B cell (primary cell): ENCODE results near the gene GCKR.

Experiments used
- EZH2 ChIP-seq: IDR thresholded peaks from 2 replicates; pipeline ENCODE4 v1.6.1; 2012; ENCODE audit warnings: borderline replicate concordance, low read depth, mild to moderate bottlenecking, moderate library complexity, low read length; ENCODE audit not compliant: insufficient read depth, poor library complexity, severe bottlenecking
- TF ChIP-seq, protein P1 (sequence below): fragments of 200-600 bp; IDR thresholded peaks from one replicate; pipeline ENCODE4 v1.8.0; 2022; ENCODE audit warnings: antibody characterized with exemption, mild to moderate bottlenecking

DNA sequence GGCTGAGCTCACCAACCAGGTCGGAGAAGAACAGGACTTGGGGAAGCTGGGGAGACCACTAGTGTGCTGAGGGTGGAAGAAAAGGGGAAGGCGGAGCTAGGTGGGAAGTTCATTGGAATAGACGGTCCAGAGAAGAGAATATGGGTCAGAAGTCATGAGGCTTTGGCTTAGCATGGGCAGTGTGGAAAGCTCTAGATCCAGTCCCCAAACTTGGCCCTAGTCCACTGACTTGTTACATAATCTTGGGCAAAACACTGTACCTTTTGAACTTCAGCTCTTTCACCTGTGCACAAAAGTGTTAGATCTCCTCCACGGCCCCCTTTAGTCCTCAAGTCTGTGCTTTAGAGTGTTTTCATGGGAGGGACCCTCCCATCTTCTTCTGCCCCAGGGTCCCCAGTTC lies 10.7 kb downstream of the GCKR start:
- TF ChIP-seq, protein P1, sequence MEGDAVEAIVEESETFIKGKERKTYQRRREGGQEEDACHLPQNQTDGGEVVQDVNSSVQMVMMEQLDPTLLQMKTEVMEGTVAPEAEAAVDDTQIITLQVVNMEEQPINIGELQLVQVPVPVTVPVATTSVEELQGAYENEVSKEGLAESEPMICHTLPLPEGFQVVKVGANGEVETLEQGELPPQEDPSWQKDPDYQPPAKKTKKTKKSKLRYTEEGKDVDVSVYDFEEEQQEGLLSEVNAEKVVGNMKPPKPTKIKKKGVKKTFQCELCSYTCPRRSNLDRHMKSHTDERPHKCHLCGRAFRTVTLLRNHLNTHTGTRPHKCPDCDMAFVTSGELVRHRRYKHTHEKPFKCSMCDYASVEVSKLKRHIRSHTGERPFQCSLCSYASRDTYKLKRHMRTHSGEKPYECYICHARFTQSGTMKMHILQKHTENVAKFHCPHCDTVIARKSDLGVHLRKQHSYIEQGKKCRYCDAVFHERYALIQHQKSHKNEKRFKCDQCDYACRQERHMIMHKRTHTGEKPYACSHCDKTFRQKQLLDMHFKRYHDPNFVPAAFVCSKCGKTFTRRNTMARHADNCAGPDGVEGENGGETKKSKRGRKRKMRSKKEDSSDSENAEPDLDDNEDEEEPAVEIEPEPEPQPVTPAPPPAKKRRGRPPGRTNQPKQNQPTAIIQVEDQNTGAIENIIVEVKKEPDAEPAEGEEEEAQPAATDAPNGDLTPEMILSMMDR, result no peak
- TF ChIP-seq EZH2, result no peak
